ENCODE results near the gene HAAO.

Gene HAAO

DNA sequence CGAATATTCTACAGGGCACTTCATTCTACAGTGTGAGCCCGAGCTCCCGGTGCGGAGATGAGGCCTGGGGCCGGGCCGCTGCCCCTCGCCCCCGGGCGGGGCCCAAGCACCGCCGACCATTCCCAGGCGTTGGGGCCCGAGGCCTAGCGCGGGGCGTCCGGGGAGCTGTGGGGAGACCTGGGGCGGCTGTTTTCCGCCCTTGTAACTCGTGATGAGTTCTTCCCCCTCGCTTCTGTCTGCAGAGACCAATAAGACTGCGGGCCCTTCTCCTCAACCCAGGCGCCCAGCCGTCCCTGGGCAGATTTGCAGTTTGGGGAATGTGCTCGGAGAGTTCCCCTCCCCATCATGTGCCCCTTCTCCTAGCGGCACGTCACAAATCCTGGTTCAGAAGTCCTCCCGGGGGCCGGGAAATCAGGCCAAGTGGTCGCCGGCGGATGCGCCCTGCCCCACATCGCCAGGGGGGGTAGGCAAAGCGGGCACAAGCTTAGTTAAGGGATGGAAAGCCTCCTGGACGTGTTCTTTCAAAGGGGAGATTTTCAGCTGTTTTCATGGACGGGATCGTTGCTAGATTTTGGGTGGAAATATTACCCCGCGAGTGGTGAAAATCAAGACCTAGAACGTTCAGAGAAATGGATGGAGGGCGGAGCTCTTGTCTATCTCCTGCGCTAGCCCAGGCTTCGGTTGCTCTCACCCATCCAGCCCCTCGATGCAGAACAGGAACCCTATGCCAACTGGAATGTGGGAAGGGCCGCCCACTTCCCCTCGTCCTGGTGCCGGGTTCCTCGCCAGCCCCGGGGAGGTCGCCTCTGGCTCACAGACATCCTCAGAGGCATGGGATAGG lies 18.8 kb upstream of the HAAO start:
- Histone ChIP-seq H3K9me3 (ENCODE audit: control insufficient read depth, low read length) (no peaks in the 10 kb centered on the region), H3K9ac (ENCODE audit: low read length) (peak overlapping the region; percentile 95), H3K4me1 (ENCODE audit: control insufficient read depth, insufficient read depth, low read length) (peaks cover 18% of the 10 kb centered on the region), H3K4me3 (ENCODE audit: low read length) (peak overlapping the region; percentile 84), H3K36me3 (ENCODE audit: control insufficient read depth, insufficient read depth, low read length, severe bottlenecking) (no peaks in the 10 kb centered on the region), H3K27me3 (replicated peaks; ENCODE audit: control insufficient read depth, insufficient read depth, low read length) (no peaks in the 10 kb centered on the region)
- peak; percentile 59 for DNase-seq (ENCODE audit: low read depth)

- Histone ChIP-seq H3K36me3 (ENCODE audit: control insufficient read depth, insufficient read depth, low read length, severe bottlenecking) (no peaks in the 10 kb centered on the region), H3K4me3 (ENCODE audit: low read length) (peak overlapping the region; percentile 84), H3K9me3 (ENCODE audit: control insufficient read depth, low read length) (no peaks in the 10 kb centered on the region), H3K9ac (ENCODE audit: low read length) (peak overlapping the region; percentile 95), H3K27me3 (replicated peaks; ENCODE audit: control insufficient read depth, insufficient read depth, low read length) (no peaks in the 10 kb centered on the region), H3K4me1 (ENCODE audit: control insufficient read depth, insufficient read depth, low read length) (peaks cover 18% of the 10 kb centered on the region)
- peak; percentile 97 for DNase-seq (ENCODE audit: low read depth)
Observed at GRCh38 chr2:42810121-42810970, 18.0 kb upstream of the HAAO start.

DNA sequence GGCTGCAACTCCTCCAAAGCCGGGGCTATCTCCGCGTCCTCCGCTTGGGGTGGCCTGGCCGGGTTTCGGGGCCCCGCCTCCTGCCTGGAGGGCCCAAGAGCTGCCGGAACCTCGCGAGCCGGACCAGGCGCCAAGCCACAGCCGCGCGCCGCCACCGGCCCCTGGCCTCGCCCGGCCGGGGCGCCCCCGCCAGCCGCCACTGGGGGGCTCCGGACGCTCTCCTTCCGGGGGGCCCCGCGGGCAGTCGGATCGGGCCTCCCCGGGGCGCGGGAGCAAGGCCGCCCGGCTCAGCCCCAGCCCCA lies 17.4 kb upstream of the HAAO start:
- peak; percentile 94 for DNase-seq (ENCODE audit: low read depth)
- Histone ChIP-seq H3K36me3 (ENCODE audit: control insufficient read depth, insufficient read depth, low read length, severe bottlenecking) (no peaks in the 10 kb centered on the region), H3K27me3 (replicated peaks; ENCODE audit: control insufficient read depth, insufficient read depth, low read length) (no peaks in the 10 kb centered on the region), H3K9me3 (ENCODE audit: control insufficient read depth, low read length) (no peaks in the 10 kb centered on the region), H3K4me1 (ENCODE audit: control insufficient read depth, insufficient read depth, low read length) (peaks cover 18% of the 10 kb centered on the region), H3K9ac (ENCODE audit: low read length) (peak overlapping the region; percentile 95), H3K4me3 (ENCODE audit: low read length) (peak overlapping the region; percentile 84)

DNA sequence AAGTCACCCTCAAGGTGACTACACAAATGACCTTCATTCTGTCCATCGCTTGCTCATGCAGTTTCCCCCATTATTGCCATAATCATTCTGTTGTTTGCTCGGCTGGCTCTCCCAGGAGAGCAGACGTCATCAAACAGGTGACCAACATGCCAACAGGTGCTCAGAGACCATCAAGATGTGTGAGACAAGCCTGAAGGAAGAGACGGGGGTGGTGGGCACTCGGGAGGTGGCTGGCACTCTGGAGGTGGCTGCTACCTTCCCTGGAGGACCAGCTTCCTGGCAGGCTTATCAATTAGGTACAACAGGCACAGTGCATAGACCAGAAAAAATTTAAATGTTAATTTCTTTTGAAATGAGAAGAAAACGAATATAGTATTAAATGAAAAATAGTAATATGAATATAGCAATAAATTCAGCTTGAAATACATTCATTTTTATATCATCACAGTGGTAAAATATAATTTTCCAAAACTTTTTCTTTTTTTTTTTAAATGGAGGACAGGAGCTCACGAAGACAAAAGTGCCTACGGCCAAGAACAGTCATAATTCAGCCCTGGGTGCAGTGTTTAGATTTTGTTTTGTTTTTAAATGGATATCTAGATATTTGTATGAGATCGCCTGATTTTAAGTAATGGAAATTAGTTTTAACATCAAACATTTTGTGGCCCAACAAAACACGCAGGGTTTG lies 16.9 kb upstream of the HAAO start:
- no peak for DNase-seq (ENCODE audit: low read depth)
- Histone ChIP-seq H3K4me1 (ENCODE audit: control insufficient read depth, insufficient read depth, low read length) (peaks cover 18% of the 10 kb centered on the region), H3K27me3 (replicated peaks; ENCODE audit: control insufficient read depth, insufficient read depth, low read length) (no peaks in the 10 kb centered on the region), H3K9ac (ENCODE audit: low read length) (peak overlapping the region; percentile 95), H3K36me3 (ENCODE audit: control insufficient read depth, insufficient read depth, low read length, severe bottlenecking) (no peaks in the 10 kb centered on the region), H3K9me3 (ENCODE audit: control insufficient read depth, low read length) (no peaks in the 10 kb centered on the region), H3K4me3 (ENCODE audit: low read length) (peak overlapping the region; percentile 84)

- DNase-seq (ENCODE audit: low read depth): no peak
Observed at GRCh38 chr2:42808301-42808700, 15.9 kb upstream of the HAAO start.

DNA sequence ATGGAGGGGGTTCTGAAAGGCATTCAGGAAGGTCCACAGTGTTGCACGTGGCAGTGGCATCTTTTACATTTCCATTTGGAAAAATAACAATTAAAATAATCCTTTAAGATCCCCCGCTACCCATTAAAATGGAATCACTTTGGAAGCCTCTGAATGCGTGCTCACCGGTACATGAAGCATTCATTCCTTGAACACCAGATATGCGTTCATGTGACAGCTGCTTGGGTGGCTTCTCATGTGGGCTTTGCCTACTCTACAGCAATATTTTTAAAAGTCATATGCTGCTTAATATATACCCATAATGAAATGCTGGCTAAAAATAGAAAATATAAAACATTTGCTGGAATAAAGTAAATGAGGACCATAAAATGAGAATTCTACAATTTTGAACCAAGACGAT lies 14.4 kb upstream of the HAAO start:
- Histone ChIP-seq H3K36me3 (ENCODE audit: control insufficient read depth, insufficient read depth, low read length, severe bottlenecking) (no peaks in the 10 kb centered on the region), H3K4me1 (ENCODE audit: control insufficient read depth, insufficient read depth, low read length) (peaks cover 24% of the 10 kb centered on the region), H3K27me3 (replicated peaks; ENCODE audit: control insufficient read depth, insufficient read depth, low read length) (no peaks in the 10 kb centered on the region), H3K9ac (ENCODE audit: low read length) (no peak overlapping the region), H3K9me3 (ENCODE audit: control insufficient read depth, low read length) (no peaks in the 10 kb centered on the region), H3K4me3 (ENCODE audit: low read length) (no peak overlapping the region)
- DNase-seq (ENCODE audit: low read depth): no peak

More at GRCh38 chr2:42808301-42808700, 15.9 kb upstream of the HAAO start:
- Histone ChIP-seq H3K4me3 (ENCODE audit: low read length) (no peak overlapping the region), H3K36me3 (ENCODE audit: control insufficient read depth, insufficient read depth, low read length, severe bottlenecking) (no peaks in the 10 kb centered on the region), H3K9ac (ENCODE audit: low read length) (no peak overlapping the region), H3K4me1 (ENCODE audit: control insufficient read depth, insufficient read depth, low read length) (peaks cover 22% of the 10 kb centered on the region), H3K9me3 (ENCODE audit: control insufficient read depth, low read length) (no peaks in the 10 kb centered on the region), H3K27me3 (replicated peaks; ENCODE audit: control insufficient read depth, insufficient read depth, low read length) (no peaks in the 10 kb centered on the region)

DNA sequence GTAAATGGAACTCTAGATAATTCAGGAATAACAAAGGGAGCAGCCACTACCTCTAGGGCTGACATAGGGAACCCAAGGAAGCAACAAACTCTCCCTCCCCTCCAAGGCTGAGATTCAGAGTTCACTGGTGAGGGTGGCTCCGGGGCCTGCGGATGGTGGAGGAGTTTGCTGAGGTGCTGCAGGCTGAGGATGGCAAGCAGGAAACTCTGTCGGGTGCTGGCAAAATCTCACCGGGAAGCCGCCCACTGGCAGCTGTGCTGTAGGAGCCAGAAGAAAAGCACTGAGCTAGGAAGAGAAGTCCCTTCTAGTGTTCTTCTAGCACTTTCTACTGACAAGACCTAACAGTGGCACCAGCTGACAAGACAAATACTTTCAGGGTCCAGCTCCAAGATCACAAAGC lies 12.5 kb upstream of the HAAO start:
- Histone ChIP-seq H3K4me1 (ENCODE audit: control insufficient read depth, insufficient read depth, low read length) (peaks cover 25% of the 10 kb centered on the region), H3K36me3 (ENCODE audit: control insufficient read depth, insufficient read depth, low read length, severe bottlenecking) (no peaks in the 10 kb centered on the region), H3K9me3 (ENCODE audit: control insufficient read depth, low read length) (no peaks in the 10 kb centered on the region), H3K27me3 (replicated peaks; ENCODE audit: control insufficient read depth, insufficient read depth, low read length) (no peaks in the 10 kb centered on the region), H3K4me3 (ENCODE audit: low read length) (no peak overlapping the region), H3K9ac (ENCODE audit: low read length) (no peak overlapping the region)
- no peak for DNase-seq (ENCODE audit: low read depth)

- peaks cover 24% of the 10 kb centered on the region for H3K4me1 ChIP-seq (ENCODE audit: control insufficient read depth, insufficient read depth, low read length)
- H3K27me3 ChIP-seq (replicated peaks; ENCODE audit: control insufficient read depth, insufficient read depth, low read length): no peaks in the 10 kb centered on the region
- no peaks in the 10 kb centered on the region for H3K36me3 ChIP-seq (ENCODE audit: control insufficient read depth, insufficient read depth, low read length, severe bottlenecking)
- no peak overlapping the region for H3K4me3 ChIP-seq (ENCODE audit: low read length)
- no peak overlapping the region for H3K9ac ChIP-seq (ENCODE audit: low read length)
- no peaks in the 10 kb centered on the region for H3K9me3 ChIP-seq (ENCODE audit: control insufficient read depth, low read length)
- peak; percentile 64 for DNase-seq (ENCODE audit: low read depth)
Observed at GRCh38 chr2:42804338-42804737, 12.0 kb upstream of the HAAO start.

GRCh38 chr2:42802150-42802549 lies 9.8 kb upstream of the HAAO start:
- DNase-seq (ENCODE audit: low read depth): no peak
- no peaks in the 10 kb centered on the region for H3K36me3 ChIP-seq (ENCODE audit: control insufficient read depth, insufficient read depth, low read length, severe bottlenecking)
- no peak overlapping the region for H3K4me3 ChIP-seq (ENCODE audit: low read length)
- H3K4me1 ChIP-seq (ENCODE audit: control insufficient read depth, insufficient read depth, low read length): peaks cover 18% of the 10 kb centered on the region
- no peak overlapping the region for H3K9ac ChIP-seq (ENCODE audit: low read length)
- no peaks in the 10 kb centered on the region for H3K27me3 ChIP-seq (replicated peaks; ENCODE audit: control insufficient read depth, insufficient read depth, low read length)
- no peaks in the 10 kb centered on the region for H3K9me3 ChIP-seq (ENCODE audit: control insufficient read depth, low read length)

- peak overlapping the region; percentile 27 for H3K9ac ChIP-seq (ENCODE audit: low read length)
- no peaks in the 10 kb centered on the region for H3K27me3 ChIP-seq (replicated peaks; ENCODE audit: control insufficient read depth, insufficient read depth, low read length)
- peak overlapping the region; percentile 30 for H3K4me3 ChIP-seq (ENCODE audit: low read length)
- no peaks in the 10 kb centered on the region for H3K36me3 ChIP-seq (ENCODE audit: control insufficient read depth, insufficient read depth, low read length, severe bottlenecking)
- peak; percentile 51 for DNase-seq (ENCODE audit: low read depth)
- H3K9me3 ChIP-seq (ENCODE audit: control insufficient read depth, low read length): no peaks in the 10 kb centered on the region
- H3K4me1 ChIP-seq (ENCODE audit: control insufficient read depth, insufficient read depth, low read length): peaks cover 18% of the 10 kb centered on the region
Observed at GRCh38 chr2:42801381-42801780, 9.0 kb upstream of the HAAO start.

GRCh38 chr2:42800981-42801380 lies 8.6 kb upstream of the HAAO start:
- no peak overlapping the region for H3K4me3 ChIP-seq (ENCODE audit: low read length)
- H3K4me1 ChIP-seq (ENCODE audit: control insufficient read depth, insufficient read depth, low read length): peaks cover 18% of the 10 kb centered on the region
- peak overlapping the region; percentile 27 for H3K9ac ChIP-seq (ENCODE audit: low read length)
- no peaks in the 10 kb centered on the region for H3K27me3 ChIP-seq (replicated peaks; ENCODE audit: control insufficient read depth, insufficient read depth, low read length)
- no peak for DNase-seq (ENCODE audit: low read depth)
- H3K9me3 ChIP-seq (ENCODE audit: control insufficient read depth, low read length): no peaks in the 10 kb centered on the region
- no peaks in the 10 kb centered on the region for H3K36me3 ChIP-seq (ENCODE audit: control insufficient read depth, insufficient read depth, low read length, severe bottlenecking)

Data from adipocyte (in vitro differentiated cells).